ENCODE measurements around the gene CXCL17.

DNA sequence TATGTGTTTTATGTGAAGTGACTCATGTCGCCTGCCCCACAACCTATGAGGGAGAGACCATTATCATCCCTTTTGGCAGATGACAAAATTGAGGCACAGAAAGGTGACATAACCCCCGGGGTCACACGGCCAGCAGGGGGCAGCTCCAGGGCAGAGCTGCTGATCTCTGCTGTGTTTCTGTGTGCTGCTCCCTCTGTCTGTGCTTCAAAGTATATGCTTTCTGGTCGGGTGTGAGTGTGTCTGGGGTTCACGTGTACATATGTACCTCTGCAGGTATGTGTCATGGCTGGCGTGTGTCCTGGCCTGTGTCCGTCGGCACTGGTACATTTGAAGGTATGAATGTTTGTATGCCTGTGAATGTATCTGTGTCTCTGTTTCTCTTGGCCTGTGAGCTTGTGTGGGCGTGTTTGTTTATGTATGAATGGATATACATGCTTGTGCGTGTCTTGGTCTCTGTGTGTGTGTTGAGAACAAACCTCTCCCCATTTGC lies 22.6 kb downstream of the CXCL17 start:
- TF ChIP-seq, protein P1, sequence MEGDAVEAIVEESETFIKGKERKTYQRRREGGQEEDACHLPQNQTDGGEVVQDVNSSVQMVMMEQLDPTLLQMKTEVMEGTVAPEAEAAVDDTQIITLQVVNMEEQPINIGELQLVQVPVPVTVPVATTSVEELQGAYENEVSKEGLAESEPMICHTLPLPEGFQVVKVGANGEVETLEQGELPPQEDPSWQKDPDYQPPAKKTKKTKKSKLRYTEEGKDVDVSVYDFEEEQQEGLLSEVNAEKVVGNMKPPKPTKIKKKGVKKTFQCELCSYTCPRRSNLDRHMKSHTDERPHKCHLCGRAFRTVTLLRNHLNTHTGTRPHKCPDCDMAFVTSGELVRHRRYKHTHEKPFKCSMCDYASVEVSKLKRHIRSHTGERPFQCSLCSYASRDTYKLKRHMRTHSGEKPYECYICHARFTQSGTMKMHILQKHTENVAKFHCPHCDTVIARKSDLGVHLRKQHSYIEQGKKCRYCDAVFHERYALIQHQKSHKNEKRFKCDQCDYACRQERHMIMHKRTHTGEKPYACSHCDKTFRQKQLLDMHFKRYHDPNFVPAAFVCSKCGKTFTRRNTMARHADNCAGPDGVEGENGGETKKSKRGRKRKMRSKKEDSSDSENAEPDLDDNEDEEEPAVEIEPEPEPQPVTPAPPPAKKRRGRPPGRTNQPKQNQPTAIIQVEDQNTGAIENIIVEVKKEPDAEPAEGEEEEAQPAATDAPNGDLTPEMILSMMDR (IDR thresholded peaks at IDR 0.05) = no peak
- no peak for TF ChIP-seq POLR2A (IDR thresholded peaks at IDR 0.05)
